Ovary (tissue), 3 donors: ENCODE measurements around the gene RPS17.

ENCODE experiments used
- EP300 ChIP-seq: sonication (generic); formaldehyde crosslinking; IDR thresholded peaks from one replicate; pipeline ENCODE4 v1.6.1; 2017; ENCODE audit warnings: antibody characterized with exemption
- TF ChIP-seq, protein P1 (sequence below), 3 donors: fragments of 450-650 bp in 2 of 3; fragments of 200-600 bp in 1 of 3; IDR thresholded peaks; one replicate each; pipeline versions ENCODE4 v1.5.1 to v1.8.0; 2016 to 2022; ENCODE audit warnings: antibody characterized with exemption in 3 of 3, mild to moderate bottlenecking in 1 of 3
- donor health status: DM: no; HTN: no; CAD: no.

GRCh38 chr15:82571722-82572222 is 31.5 kb upstream of the RPS17 start:
- TF ChIP-seq, protein P1, sequence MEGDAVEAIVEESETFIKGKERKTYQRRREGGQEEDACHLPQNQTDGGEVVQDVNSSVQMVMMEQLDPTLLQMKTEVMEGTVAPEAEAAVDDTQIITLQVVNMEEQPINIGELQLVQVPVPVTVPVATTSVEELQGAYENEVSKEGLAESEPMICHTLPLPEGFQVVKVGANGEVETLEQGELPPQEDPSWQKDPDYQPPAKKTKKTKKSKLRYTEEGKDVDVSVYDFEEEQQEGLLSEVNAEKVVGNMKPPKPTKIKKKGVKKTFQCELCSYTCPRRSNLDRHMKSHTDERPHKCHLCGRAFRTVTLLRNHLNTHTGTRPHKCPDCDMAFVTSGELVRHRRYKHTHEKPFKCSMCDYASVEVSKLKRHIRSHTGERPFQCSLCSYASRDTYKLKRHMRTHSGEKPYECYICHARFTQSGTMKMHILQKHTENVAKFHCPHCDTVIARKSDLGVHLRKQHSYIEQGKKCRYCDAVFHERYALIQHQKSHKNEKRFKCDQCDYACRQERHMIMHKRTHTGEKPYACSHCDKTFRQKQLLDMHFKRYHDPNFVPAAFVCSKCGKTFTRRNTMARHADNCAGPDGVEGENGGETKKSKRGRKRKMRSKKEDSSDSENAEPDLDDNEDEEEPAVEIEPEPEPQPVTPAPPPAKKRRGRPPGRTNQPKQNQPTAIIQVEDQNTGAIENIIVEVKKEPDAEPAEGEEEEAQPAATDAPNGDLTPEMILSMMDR (IDR thresholded peaks at IDR 0.05), result no peak
- TF ChIP-seq EP300, result no peak
